GM10266 (cell line): ENCODE data around the gene GDPD4.

Experiments
- DNase-seq: peaks from one replicate; pipeline ENCODE4 v3.0.0; 2012; ENCODE audit errors: extremely low spot score
- TF ChIP-seq, protein P1 (sequence below): IDR thresholded peaks from 2 replicates; pipeline ENCODE4 v1.5.1; 2012; ENCODE audit warnings: mild to moderate bottlenecking, low read depth; ENCODE audit not compliant: control insufficient read depth, insufficient read depth; ENCODE audit errors: missing control alignments

The GDPD4 gene

GRCh38 chr11:77211594-77212251, 89.8 kb downstream of the GDPD4 start:
- TF ChIP-seq, protein P1, sequence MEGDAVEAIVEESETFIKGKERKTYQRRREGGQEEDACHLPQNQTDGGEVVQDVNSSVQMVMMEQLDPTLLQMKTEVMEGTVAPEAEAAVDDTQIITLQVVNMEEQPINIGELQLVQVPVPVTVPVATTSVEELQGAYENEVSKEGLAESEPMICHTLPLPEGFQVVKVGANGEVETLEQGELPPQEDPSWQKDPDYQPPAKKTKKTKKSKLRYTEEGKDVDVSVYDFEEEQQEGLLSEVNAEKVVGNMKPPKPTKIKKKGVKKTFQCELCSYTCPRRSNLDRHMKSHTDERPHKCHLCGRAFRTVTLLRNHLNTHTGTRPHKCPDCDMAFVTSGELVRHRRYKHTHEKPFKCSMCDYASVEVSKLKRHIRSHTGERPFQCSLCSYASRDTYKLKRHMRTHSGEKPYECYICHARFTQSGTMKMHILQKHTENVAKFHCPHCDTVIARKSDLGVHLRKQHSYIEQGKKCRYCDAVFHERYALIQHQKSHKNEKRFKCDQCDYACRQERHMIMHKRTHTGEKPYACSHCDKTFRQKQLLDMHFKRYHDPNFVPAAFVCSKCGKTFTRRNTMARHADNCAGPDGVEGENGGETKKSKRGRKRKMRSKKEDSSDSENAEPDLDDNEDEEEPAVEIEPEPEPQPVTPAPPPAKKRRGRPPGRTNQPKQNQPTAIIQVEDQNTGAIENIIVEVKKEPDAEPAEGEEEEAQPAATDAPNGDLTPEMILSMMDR = no peak

DNA sequence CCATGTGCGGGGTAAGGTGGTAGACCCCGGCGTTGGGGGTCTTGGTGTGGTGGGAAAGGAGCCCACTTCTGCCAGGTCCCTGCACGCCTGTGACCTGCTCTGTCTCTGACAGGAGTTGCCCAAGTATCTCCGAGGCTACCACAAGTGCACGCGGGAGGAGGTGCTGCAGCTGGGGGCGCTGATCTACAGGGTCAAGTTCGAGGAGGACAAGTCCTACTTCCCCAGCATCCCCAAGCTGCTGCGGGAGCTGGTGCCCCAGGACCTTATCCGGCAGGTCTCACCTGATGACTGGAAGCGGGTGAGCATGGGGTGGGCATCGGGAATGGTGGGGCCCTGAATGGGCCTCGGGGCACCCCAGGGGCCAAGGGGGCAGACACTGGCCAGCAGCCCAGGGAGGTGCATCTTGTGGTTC, 90.4 kb downstream of the GDPD4 start:
- TF ChIP-seq, protein P1 = no peak
- no peak for DNase-seq

More at GRCh38 chr11:77211594-77212251, 89.8 kb downstream of the GDPD4 start:
- DNase-seq = no peak

DNA sequence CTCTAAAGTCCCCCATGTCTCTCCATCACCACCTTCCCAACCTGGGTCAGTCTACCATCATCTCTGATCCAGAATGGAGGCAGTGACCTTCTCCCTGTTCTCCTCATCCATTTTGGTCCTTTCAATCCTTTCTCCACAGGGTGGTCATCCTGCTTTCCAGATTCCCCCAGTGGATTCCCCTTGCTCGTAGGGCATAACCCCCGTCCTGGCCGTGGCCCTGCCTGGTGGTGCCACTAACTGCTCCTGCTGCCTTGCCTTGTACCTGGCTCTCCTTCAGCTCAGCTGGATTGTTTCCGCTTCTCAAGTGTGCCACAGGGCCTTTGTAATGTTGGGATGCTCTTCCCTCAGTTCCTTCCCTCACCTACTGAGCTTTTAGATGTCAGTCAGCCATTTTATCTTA, 91.8 kb downstream of the GDPD4 start:
- TF ChIP-seq, protein P1 = no peak
- DNase-seq = no peak

DNA sequence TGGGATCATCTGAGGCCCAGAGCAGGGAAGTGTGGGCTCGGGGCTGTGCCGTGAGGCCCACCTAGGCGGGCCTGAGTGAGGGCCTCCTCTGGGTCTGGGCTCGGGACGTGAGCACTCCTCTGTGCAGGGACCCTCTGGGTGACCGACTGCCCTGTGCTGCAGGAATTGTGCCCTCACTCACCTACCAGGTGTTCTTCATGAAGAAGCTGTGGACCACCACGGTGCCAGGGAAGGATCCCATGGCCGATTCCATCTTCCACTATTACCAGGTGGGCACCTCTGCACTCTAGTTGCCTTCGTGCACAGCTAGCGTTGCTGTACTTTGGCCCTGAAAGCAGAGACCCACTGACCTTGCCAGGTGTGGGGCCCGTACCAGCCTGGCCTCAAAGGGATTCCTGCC, 93.0 kb downstream of the GDPD4 start:
- no peak for DNase-seq
- TF ChIP-seq, protein P1 = no peak

DNA sequence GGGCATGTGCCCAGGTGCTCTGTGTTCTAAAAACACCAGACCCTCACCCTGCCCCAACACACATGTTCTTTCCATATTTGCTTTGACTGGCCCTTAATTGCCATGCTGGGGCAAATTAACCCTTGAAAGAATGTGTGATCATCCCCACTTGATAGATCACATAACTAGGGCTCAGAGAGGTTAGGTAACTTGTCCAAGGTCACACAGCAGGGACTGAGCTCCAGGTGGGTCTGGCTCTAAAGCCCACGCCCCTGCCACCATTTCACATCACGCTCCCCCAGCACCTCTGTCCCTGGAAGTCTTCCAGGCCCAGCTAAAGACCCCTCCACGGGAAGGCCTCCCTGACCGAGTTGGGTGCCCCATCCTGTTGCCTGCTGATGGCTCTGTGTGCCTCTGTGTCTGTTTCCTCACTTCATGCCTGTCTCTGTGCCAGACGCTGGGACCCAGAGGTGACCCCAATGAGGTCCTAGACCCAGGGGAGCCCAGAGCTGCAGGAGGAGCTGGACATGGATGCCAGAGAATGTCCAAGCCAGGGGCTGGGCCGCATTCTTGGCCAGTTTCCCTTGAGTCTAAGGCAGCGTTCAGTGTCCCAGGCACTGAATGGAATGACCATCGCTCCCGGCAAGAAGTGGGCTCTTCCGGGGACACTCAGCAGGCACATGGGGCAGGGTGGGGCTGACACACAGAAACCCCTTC, 93.7 kb downstream of the GDPD4 start:
- TF ChIP-seq, protein P1 = no peak
- DNase-seq = no peak

- TF ChIP-seq, protein P1 = no peak
These were observed 94.4 kb downstream of the GDPD4 start for GRCh38 chr11:77207019-77207485.

More at GRCh38 chr11:77207019-77207485, 94.4 kb downstream of the GDPD4 start:
- no peak for DNase-seq
